ENCODE measurements around the gene ABCD2.

DNA sequence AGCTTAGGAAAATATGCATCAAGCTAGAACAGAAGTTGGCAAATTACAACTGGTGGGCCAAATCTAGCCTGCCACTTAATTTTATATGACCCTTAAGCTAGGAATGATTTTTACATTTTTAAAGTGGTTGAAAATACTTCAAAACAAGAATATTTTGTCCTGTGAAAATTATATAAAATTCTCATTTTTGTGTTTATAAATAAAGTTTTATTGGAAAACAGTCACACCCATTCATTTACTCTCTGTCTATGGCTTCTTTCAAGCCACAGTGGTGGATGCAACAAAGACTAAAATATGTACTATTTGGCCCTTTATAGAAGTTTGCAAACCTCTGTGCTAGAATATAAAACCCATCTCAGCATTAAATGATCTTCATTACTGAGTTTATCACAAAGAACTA lies 2.1 kb upstream of the ABCD2 start:
- TF ChIP-seq, protein P1, sequence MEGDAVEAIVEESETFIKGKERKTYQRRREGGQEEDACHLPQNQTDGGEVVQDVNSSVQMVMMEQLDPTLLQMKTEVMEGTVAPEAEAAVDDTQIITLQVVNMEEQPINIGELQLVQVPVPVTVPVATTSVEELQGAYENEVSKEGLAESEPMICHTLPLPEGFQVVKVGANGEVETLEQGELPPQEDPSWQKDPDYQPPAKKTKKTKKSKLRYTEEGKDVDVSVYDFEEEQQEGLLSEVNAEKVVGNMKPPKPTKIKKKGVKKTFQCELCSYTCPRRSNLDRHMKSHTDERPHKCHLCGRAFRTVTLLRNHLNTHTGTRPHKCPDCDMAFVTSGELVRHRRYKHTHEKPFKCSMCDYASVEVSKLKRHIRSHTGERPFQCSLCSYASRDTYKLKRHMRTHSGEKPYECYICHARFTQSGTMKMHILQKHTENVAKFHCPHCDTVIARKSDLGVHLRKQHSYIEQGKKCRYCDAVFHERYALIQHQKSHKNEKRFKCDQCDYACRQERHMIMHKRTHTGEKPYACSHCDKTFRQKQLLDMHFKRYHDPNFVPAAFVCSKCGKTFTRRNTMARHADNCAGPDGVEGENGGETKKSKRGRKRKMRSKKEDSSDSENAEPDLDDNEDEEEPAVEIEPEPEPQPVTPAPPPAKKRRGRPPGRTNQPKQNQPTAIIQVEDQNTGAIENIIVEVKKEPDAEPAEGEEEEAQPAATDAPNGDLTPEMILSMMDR (IDR thresholded peaks at IDR 0.05; ENCODE audit: insufficient read depth, low read length) = no peak
- TF ChIP-seq, protein P2, sequence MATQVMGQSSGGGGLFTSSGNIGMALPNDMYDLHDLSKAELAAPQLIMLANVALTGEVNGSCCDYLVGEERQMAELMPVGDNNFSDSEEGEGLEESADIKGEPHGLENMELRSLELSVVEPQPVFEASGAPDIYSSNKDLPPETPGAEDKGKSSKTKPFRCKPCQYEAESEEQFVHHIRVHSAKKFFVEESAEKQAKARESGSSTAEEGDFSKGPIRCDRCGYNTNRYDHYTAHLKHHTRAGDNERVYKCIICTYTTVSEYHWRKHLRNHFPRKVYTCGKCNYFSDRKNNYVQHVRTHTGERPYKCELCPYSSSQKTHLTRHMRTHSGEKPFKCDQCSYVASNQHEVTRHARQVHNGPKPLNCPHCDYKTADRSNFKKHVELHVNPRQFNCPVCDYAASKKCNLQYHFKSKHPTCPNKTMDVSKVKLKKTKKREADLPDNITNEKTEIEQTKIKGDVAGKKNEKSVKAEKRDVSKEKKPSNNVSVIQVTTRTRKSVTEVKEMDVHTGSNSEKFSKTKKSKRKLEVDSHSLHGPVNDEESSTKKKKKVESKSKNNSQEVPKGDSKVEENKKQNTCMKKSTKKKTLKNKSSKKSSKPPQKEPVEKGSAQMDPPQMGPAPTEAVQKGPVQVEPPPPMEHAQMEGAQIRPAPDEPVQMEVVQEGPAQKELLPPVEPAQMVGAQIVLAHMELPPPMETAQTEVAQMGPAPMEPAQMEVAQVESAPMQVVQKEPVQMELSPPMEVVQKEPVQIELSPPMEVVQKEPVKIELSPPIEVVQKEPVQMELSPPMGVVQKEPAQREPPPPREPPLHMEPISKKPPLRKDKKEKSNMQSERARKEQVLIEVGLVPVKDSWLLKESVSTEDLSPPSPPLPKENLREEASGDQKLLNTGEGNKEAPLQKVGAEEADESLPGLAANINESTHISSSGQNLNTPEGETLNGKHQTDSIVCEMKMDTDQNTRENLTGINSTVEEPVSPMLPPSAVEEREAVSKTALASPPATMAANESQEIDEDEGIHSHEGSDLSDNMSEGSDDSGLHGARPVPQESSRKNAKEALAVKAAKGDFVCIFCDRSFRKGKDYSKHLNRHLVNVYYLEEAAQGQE (IDR thresholded peaks at IDR 0.05; ENCODE audit: insufficient replicate concordance, low read depth) = no peak
- TF ChIP-seq SPI1 (IDR thresholded peaks at IDR 0.05; ENCODE audit: borderline replicate concordance, low read depth) = no peak
